HG02870 (cell line): Measurements from ENCODE around the gene SEC14L5.

ENCODE experiments used
- ATAC-seq: cut with Tn5 transposase; IDR thresholded peaks from one replicate; pipeline ENCODE4 v1.9.1; 2021; ENCODE audit warnings: mild to moderate bottlenecking, moderate library complexity; ENCODE audit not compliant: unreplicated experiment

The SEC14L5 gene

GRCh38 chr16:5007256-5007655 lies 49.1 kb downstream of the SEC14L5 start:
- ATAC-seq, result no peak

- no peak for ATAC-seq
Observed at GRCh38 chr16:5008311-5008731, 50.2 kb downstream of the SEC14L5 start.

GRCh38 chr16:5010576-5011329 lies 52.6 kb downstream of the SEC14L5 start:
- no peak for ATAC-seq

GRCh38 chr16:5011637-5012036 lies 53.5 kb downstream of the SEC14L5 start:
- no peak for ATAC-seq

- ATAC-seq, result no peak
Observed at GRCh38 chr16:5012887-5013286, 54.8 kb downstream of the SEC14L5 start.

- ATAC-seq, result no peak
Observed at GRCh38 chr16:5015351-5015750, 57.2 kb downstream of the SEC14L5 start.

GRCh38 chr16:5015887-5016286 lies 57.8 kb downstream of the SEC14L5 start:
- ATAC-seq, result no peak

GRCh38 chr16:5016967-5017677 lies 59.0 kb downstream of the SEC14L5 start:
- no peak for ATAC-seq

- no peak for ATAC-seq
Observed at GRCh38 chr16:5017678-5017969, 59.5 kb downstream of the SEC14L5 start.

- ATAC-seq, result no peak
Observed at GRCh38 chr16:5018793-5019192, 60.7 kb downstream of the SEC14L5 start.

- no peak for ATAC-seq
Observed at GRCh38 chr16:5019775-5020174, 61.6 kb downstream of the SEC14L5 start.

GRCh38 chr16:5020551-5020950 lies 62.4 kb downstream of the SEC14L5 start:
- no peak for ATAC-seq

GRCh38 chr16:5022521-5022920 lies 64.4 kb downstream of the SEC14L5 start:
- ATAC-seq, result no peak

GRCh38 chr16:5024632-5025031 lies 66.5 kb downstream of the SEC14L5 start:
- no peak for ATAC-seq

GRCh38 chr16:5025171-5025632 lies 67.1 kb downstream of the SEC14L5 start:
- no peak for ATAC-seq

GRCh38 chr16:5026664-5027063 lies 68.5 kb downstream of the SEC14L5 start:
- no peak for ATAC-seq

- ATAC-seq, result no peak
Observed at GRCh38 chr16:5027086-5027485, 69.0 kb downstream of the SEC14L5 start.

- no peak for ATAC-seq
Observed at GRCh38 chr16:5027575-5028235, 69.6 kb downstream of the SEC14L5 start.

GRCh38 chr16:5028950-5029475 lies 70.9 kb downstream of the SEC14L5 start:
- ATAC-seq, result no peak

GRCh38 chr16:5030251-5030870 lies 72.2 kb downstream of the SEC14L5 start:
- ATAC-seq, result no peak

- no peak for ATAC-seq
Observed at GRCh38 chr16:5031601-5032000, 73.5 kb downstream of the SEC14L5 start.
